ENCODE data around the gene PNKP. TPM values are rescaled to one million over a fixed set of nuclear protein-coding genes. Genes with fewer than 3 reads are reported as not detected.

Gene PNKP
- total RNA-seq, 2 experiments from 2014 or later, result 59.5 to 65.7 TPM

DNA sequence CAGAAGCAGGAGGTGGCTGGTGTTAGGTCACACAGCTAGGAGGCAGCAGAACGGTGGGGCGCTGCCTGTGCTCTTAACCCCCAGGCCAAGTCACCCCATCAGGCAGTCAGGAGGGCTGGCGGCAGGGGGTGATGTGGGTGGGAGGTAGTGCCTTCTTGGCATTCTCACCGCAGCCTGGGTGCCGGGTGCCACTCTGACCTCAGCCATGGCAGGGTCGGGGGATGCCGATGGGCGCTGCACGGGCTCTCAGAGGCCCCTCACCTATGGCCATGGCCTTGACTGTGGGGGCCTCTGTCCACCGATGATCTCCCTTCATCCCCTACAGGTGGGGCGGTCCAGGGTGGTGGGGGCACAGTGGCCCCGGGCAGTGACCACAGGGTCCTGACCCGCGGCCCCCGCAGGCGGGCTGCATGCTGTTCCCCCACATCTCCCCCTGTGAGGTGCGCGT is 10.8 kb downstream of the PNKP start:
- ChIA-PET CTCF (no interaction called here), POLR2A (no interaction called here)
- H3K4me3 Mint-ChIP-seq, result no peak overlapping the region
- no peak overlapping the region for H3K27ac Mint-ChIP-seq
- peaks cover 14% of the 10 kb centered on the region for H3K4me1 Mint-ChIP-seq
- ATAC-seq (no peak), DNase-seq (peak; percentile 11)
- H3K27me3 Mint-ChIP-seq, result no peaks in the 10 kb centered on the region
- H3K9me3 Mint-ChIP-seq (ENCODE audit: low read depth), result no peaks in the 10 kb centered on the region
- H3K36me3 Mint-ChIP-seq (ENCODE audit: low read depth), result peaks cover 32% of the 10 kb centered on the region
- intact Hi-C loops (cut with DNase I, micrococcal nuclease), result no loop called here

GRCh38 chr19:49855676-49856573 is 11.5 kb downstream of the PNKP start:
- Mint-ChIP-seq H3K36me3 (ENCODE audit: low read depth) (peaks cover 28% of the 10 kb centered on the region), H3K27ac (no peak overlapping the region), H3K9me3 (ENCODE audit: low read depth) (no peaks in the 10 kb centered on the region), H3K27me3 (no peaks in the 10 kb centered on the region), H3K4me1 (peaks cover 14% of the 10 kb centered on the region), H3K4me3 (no peak overlapping the region)
- ChIA-PET CTCF (no interaction called here), POLR2A (no interaction called here)
- intact Hi-C loops (cut with DNase I, micrococcal nuclease), result no loop called here
- ATAC-seq, result no peak
- no peak for DNase-seq

DNA sequence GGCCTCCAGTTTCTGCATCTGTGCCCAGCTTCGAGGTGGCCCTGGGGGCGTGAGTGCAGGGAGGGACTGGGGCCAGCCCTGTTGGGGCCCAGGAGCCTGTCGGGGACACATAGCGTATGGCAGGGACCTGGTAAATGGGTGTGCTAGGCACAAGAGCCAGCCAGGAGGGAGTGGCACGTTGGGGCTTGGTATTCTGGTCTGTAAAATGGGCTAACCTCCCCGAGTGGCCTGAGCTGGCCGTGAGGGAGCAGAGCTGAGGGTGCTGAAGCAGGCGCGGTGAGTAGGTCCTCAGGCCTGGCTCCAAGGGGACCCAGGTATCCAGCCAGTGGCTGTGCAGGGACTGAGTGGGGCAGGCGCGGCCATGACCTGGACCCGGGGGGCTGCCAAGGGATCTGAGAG is 12.1 kb downstream of the PNKP start:
- no peak overlapping the region for H3K27ac Mint-ChIP-seq
- no peak overlapping the region for H3K4me3 Mint-ChIP-seq
- ATAC-seq (no peak), DNase-seq (peak; percentile 13)
- intact Hi-C loops (cut with DNase I, micrococcal nuclease), result no loop called here
- H3K36me3 Mint-ChIP-seq (ENCODE audit: low read depth), result peaks cover 23% of the 10 kb centered on the region
- H3K4me1 Mint-ChIP-seq, result peaks cover 15% of the 10 kb centered on the region
- ChIA-PET POLR2A (interaction anchor here (0.8 kb wide), 1 partner anchor 173 kb away, joined by 5 read pairs; no protein-coding TSS in a partner anchor), CTCF (no interaction called here)
- H3K9me3 Mint-ChIP-seq (ENCODE audit: low read depth), result no peaks in the 10 kb centered on the region
- H3K27me3 Mint-ChIP-seq, result no peaks in the 10 kb centered on the region

DNA sequence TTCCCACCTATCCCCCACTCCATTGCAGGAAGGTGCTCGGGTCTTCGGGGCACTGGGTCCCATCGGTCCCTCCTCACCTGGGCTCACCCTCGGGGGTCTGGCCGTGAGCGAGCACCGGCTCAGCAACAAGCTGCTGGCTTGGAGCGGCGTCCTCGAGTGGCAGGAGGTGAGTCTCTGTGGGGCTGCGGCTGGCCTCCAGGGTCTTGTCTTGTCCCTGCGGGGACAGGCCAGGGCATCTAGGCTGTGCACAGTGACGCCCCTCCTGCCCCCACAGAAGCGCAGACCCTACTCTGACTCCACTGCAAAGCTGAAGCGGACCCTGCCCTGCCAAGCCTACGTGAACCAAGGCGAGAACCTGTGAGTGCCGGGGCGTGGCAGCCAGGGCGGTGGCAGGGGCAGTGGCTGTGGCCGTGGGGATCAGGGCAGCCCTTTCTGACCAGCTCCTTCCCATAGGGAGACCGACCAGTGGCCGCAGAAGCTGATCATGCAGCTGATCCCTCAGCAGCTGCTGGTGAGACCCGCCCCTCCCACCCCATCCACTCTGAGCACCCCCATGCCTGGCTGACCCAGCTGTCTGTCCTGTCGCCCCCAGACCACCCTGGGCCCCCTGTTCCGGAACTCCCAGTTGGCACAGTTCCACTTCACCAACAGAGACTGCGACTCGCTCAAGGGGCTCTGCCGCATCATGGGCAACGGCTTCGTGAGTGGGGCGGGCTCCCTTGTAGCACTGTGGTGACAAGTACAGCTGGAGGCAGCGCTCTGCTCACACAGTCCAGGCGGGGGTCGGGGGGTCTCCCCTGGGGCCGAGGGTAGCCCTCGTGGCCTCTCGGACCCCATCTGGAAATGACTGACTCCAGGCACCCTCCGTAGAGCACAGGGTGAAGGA is 12.8 kb downstream of the PNKP start:
- H3K4me1 Mint-ChIP-seq, result peaks cover 21% of the 10 kb centered on the region
- no peak overlapping the region for H3K4me3 Mint-ChIP-seq
- intact Hi-C loops (cut with DNase I, micrococcal nuclease), result no loop called here
- DNase-seq, result peak; percentile 8
- ChIA-PET POLR2A (interaction anchor here (0.8 kb wide), 1 partner anchor 172 kb away, joined by 5 read pairs; no protein-coding TSS in a partner anchor), CTCF (interaction anchor here (1.0 kb wide), 1 partner anchor 9 kb away, joined by 4 read pairs; no protein-coding TSS in a partner anchor)
- H3K27me3 Mint-ChIP-seq, result no peaks in the 10 kb centered on the region
- peaks cover 5% of the 10 kb centered on the region for H3K9me3 Mint-ChIP-seq (ENCODE audit: low read depth)
- no peak overlapping the region for H3K27ac Mint-ChIP-seq
- H3K36me3 Mint-ChIP-seq (ENCODE audit: low read depth), result peaks cover 26% of the 10 kb centered on the region
- no peak for ATAC-seq

DNA sequence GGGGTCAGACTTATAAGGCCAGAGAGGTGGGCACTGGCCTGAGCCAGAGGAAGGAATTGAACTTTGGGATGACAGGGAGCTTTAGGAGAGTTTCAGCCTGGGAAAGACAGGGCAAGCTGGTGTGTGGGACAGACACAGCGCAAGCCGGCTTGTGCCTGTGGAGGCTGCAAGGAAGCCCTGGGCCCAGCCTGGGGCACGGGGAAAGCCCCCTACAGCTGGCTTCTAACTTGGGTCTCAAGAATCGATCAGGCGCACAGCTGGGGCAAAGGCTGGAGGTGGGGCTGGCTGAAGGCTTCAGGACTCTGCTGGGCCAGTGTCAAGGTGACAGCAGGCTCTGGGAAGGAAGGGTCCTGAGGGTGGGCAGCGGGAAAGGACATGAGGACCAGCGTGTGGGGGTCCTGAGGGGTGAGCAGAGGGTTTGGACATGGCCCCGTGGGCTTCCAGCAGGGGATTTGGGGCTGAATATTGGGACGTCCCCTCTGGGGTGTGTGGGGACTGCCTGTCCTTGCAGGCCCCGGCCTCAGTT is 13.5 kb downstream of the PNKP start:
- H3K9me3 Mint-ChIP-seq (ENCODE audit: low read depth), result peaks cover 9% of the 10 kb centered on the region
- DNase-seq, result peak; percentile 7
- no peaks in the 10 kb centered on the region for H3K27me3 Mint-ChIP-seq
- peaks cover 28% of the 10 kb centered on the region for H3K36me3 Mint-ChIP-seq (ENCODE audit: low read depth)
- intact Hi-C loops (cut with DNase I, micrococcal nuclease), result no loop called here
- H3K4me3 Mint-ChIP-seq, result no peak overlapping the region
- ATAC-seq, result no peak
- POLR2A ChIA-PET, result interaction anchor here (1.4 kb wide), 1 partner anchor 16 kb away, joined by 3 read pairs; no protein-coding TSS in a partner anchor
- peaks cover 26% of the 10 kb centered on the region for H3K4me1 Mint-ChIP-seq
- H3K27ac Mint-ChIP-seq, result no peak overlapping the region
- CTCF ChIA-PET, result interaction anchor here (1.0 kb wide), 1 partner anchor 10 kb away, joined by 4 read pairs; no protein-coding TSS in a partner anchor

DNA sequence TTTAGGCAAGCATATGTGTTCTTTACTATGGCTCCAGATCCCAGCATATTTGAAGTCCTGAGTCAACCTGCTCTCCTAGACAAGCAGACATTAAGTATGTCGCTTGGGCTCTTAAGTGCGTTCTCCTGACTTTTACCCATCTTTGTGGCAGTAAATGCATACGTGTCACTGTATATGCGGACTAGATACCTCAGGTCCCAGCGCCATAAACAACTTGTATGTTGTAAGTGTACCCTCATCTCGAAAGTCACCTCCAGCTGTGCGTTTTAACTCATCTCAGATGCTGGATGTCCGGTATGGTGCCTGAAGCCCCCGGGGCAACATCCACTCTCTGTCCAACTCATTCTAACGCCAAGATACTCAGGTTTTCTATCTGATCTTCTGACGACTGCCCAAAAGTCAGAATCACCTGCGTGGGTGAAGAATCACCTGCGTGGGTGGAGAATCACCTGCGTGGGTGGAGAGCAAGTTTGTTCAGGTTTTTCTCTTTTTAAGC is 14.7 kb downstream of the PNKP start:
- Mint-ChIP-seq H3K27ac (peak overlapping the region; percentile 15), H3K27me3 (no peaks in the 10 kb centered on the region), H3K4me3 (peak overlapping the region; percentile 85), H3K4me1 (peaks cover 36% of the 10 kb centered on the region), H3K36me3 (ENCODE audit: low read depth) (peaks cover 23% of the 10 kb centered on the region), H3K9me3 (ENCODE audit: low read depth) (peaks cover 11% of the 10 kb centered on the region)
- no peak for ATAC-seq
- DNase-seq, result peak; percentile 16
- ChIA-PET CTCF (no interaction called here), POLR2A (interaction anchor here (1.4 kb wide), 1 partner anchor 17 kb away, joined by 3 read pairs; no protein-coding TSS in a partner anchor)
- intact Hi-C loops (cut with DNase I, micrococcal nuclease), result loop anchor here in 1 of 2 experiments (1.0 kb wide), 1 partner anchor 15 kb away; the partner anchor contains the start of gene PNKP

DNA sequence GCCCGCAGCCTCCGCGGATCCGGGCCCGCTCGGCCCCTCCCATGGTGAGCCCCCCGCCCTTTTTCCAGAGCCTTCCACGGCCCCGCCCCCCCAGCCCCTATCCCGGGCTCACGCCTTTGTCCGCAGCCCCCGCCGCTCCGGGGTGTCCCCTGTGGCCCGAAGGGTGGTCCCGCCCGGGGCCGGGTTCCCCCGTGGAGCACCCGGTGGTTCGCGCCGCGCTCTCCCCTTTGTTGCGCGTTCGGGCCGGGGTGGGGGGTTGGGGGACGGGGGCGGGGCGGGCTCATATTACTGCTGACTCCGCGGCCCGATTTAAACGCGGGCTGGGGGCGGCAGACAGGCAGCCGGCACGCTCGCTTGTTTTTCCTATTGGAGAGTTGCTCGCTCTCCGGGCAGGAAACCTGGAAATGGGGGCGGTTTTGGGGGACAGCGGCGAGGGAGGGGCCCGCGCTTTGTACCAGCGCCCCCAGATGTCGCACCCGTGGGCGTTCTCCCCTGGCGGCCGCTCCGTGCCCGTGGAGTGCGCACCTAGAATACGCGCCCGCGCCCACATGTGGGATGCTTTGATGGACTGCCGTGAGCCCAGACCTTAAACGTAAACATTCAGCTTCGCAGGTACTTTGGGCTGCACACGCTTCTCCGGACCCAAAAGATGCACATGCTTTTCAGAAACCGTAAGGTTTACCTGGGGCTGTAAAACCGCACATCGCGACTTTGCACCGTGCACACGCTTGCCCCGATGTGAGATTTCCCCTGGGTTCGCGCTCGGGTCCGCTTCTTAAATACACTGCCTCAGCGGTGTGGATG is 15.7 kb downstream of the PNKP start:
- Mint-ChIP-seq H3K9me3 (ENCODE audit: low read depth) (peaks cover 11% of the 10 kb centered on the region), H3K4me1 (peaks cover 36% of the 10 kb centered on the region), H3K36me3 (ENCODE audit: low read depth) (peaks cover 23% of the 10 kb centered on the region), H3K27ac (peak overlapping the region; percentile 68), H3K27me3 (no peaks in the 10 kb centered on the region), H3K4me3 (peak overlapping the region; percentile 85)
- ChIA-PET CTCF (interaction anchor here (0.7 kb wide), 1 partner anchor 171 kb away, joined by 3 read pairs; no protein-coding TSS in a partner anchor), POLR2A (interaction anchor here (1.5 kb wide), 1 partner anchor 39 kb away, joined by 3 read pairs; the partner anchor contains the start of gene FUZ)
- ATAC-seq (no peak), DNase-seq (peak; percentile 54)
- intact Hi-C loops (cut with DNase I, micrococcal nuclease), result loop anchor here (1.0 to 2.0 kb wide), 6 partner anchors 16 to 355 kb away; partner anchors contain the start of genes ATF5 (in 1 of the 2), BCL2L12 (in 1 of the 2), FUZ (in 1 of the 2) and IRF3 (in 1 of the 2)

DNA sequence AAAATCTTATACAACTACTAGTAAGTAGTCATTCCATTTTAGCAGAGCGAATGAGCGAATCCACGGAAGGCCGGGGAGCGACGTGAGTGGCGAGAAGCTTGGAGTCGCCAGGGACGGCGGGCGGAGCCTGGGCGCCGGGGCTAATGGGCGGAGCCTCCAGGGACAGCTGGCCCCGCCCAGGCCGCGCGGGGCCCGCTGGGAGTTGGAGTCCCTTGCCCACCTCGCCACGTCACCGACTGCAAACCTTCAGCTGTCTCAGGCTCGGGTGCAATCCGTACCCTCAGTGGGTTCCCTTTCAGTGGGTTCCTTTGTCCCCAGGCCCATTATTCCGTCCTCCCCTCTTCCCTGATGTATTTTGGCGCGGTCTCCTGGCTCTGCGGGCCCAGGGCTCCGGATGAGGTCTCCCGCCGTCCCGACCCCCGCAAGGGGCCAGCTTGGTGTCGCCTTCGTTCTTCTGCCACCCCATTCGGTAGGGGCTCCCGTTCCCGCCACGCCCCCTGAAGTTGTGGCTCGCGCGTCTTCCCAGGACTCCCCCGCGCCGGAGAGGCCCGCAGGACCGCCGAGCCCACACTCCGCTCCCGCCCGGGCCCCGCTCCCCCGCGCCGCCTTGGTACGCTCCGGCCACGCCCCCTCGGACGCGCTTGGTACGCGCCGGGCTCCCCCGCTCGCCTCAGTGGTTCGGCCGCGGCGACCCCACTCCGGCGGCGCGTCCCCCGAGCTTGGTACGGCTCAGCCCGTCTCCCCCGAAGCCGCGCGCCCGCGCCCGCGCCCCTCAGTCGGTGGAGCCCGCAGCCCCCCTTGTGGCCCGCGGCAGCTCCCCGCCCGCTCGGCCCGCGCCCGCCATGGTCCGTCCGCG is 16.7 kb downstream of the PNKP start, which contains the start of gene PTOV1:
TSS of gene PTOV1 (plus strand) at position 673 of the 856 bp plus-strand sequence.
- DNase-seq (peak; percentile 95), ATAC-seq (peak; percentile 91)
- intact Hi-C loops (cut with DNase I, micrococcal nuclease), result loop anchor here (1.0 to 2.0 kb wide), 14 partner anchors 17 to 354 kb away; partner anchors contain the start of genes AKT1S1 (in 2 of the 2), FUZ (in 2 of the 2), TBC1D17 (in 2 of the 2) and ATF5 (in 1 of the 2)
- peaks cover 36% of the 10 kb centered on the region for H3K4me1 Mint-ChIP-seq
- H3K9me3 Mint-ChIP-seq (ENCODE audit: low read depth), result peaks cover 11% of the 10 kb centered on the region
- H3K27ac Mint-ChIP-seq, result peak within 1 kb of the TSS; percentile 91
- POLR2A ChIA-PET, result interaction anchor here (0.6 to 1.5 kb wide), 7 partner anchors 11 to 544 kb away, joined by 3 to 7 read pairs (median 3); partner anchors contain the start of genes ATF5, FUZ and NUP62
- H3K36me3 Mint-ChIP-seq (ENCODE audit: low read depth), result peaks cover 22% of the 10 kb centered on the region
- H3K4me3 Mint-ChIP-seq, result peak within 1 kb of the TSS; percentile 85
- H3K27me3 Mint-ChIP-seq, result no peaks in the 10 kb centered on the region
- CTCF ChIA-PET, result interaction anchor here (0.6 to 1.0 kb wide), 7 partner anchors 14 to 170 kb away, joined by 3 to 7 read pairs (median 3); partner anchors contain the start of genes FUZ and MED25

GRCh38 chr19:49850221-49850486 is 17.2 kb downstream of the PNKP start:
- Mint-ChIP-seq H3K4me1 (peaks cover 36% of the 10 kb centered on the region), H3K36me3 (ENCODE audit: low read depth) (peaks cover 18% of the 10 kb centered on the region), H3K27me3 (no peaks in the 10 kb centered on the region), H3K4me3 (peak overlapping the region; percentile 85), H3K9me3 (ENCODE audit: low read depth) (peaks cover 11% of the 10 kb centered on the region), H3K27ac (peak overlapping the region; percentile 58)
- DNase-seq (no peak), ATAC-seq (peak; percentile 0)
- CTCF ChIA-PET, result interaction anchor here (0.6 to 1.0 kb wide), 6 partner anchors 15 to 132 kb away, joined by 3 to 7 read pairs (median 3); partner anchors contain the start of genes FUZ and MED25
- intact Hi-C loops (cut with DNase I, micrococcal nuclease), result loop anchor here (1.0 to 2.0 kb wide), 11 partner anchors 17 to 353 kb away; partner anchors contain the start of genes AKT1S1 (in 2 of the 2), FUZ (in 2 of the 2), TBC1D17 (in 2 of the 2) and MED25 (in 1 of the 2)
- POLR2A ChIA-PET, result interaction anchor here (0.6 to 1.5 kb wide), 6 partner anchors 11 to 545 kb away, joined by 3 to 7 read pairs (median 4); partner anchors contain the start of genes ATF5, FUZ and NUP62
